Measurements from ENCODE around the gene PDZD4.
A peak's percentile ranks its signal among the peaks of the same experiment; 100 is the strongest.

PDZD4 gene

GRCh38 chrX:153870791-153871360, 40.5 kb upstream of the PDZD4 start:
- no peak overlapping the region for H3K4me3 ChIP-seq (ENCODE audit: low read depth, low read length)
- TF ChIP-seq CTCF (conservative IDR thresholded peaks at IDR 0.05; ENCODE audit: low read depth, low read length) = peak; percentile 9
- DNase-seq (ENCODE audit: low read depth) = no peak

- DNase-seq (ENCODE audit: low read depth) = no peak
- no peak overlapping the region for H3K4me3 ChIP-seq (ENCODE audit: low read depth, low read length)
- no peak for TF ChIP-seq CTCF (conservative IDR thresholded peaks at IDR 0.05; ENCODE audit: low read depth, low read length)
These were observed 39.9 kb upstream of the PDZD4 start for GRCh38 chrX:153870288-153870690.

GRCh38 chrX:153869473-153870287, 39.3 kb upstream of the PDZD4 start:
- TF ChIP-seq CTCF (conservative IDR thresholded peaks at IDR 0.05; ENCODE audit: low read depth, low read length) = no peak
- DNase-seq (ENCODE audit: low read depth) = no peak
- no peak overlapping the region for H3K4me3 ChIP-seq (ENCODE audit: low read depth, low read length)

- no peak overlapping the region for H3K4me3 ChIP-seq (ENCODE audit: low read depth, low read length)
- no peak for TF ChIP-seq CTCF (conservative IDR thresholded peaks at IDR 0.05; ENCODE audit: low read depth, low read length)
- DNase-seq (ENCODE audit: low read depth) = no peak
These were observed 38.5 kb upstream of the PDZD4 start for GRCh38 chrX:153868576-153869472.

- no peak for DNase-seq (ENCODE audit: low read depth)
- no peak overlapping the region for H3K4me3 ChIP-seq (ENCODE audit: low read depth, low read length)
- no peak for TF ChIP-seq CTCF (conservative IDR thresholded peaks at IDR 0.05; ENCODE audit: low read depth, low read length)
These were observed 37.3 kb upstream of the PDZD4 start for GRCh38 chrX:153867671-153868070.

- no peak for DNase-seq (ENCODE audit: low read depth)
- no peak for TF ChIP-seq CTCF (conservative IDR thresholded peaks at IDR 0.05; ENCODE audit: low read depth, low read length)
- no peak overlapping the region for H3K4me3 ChIP-seq (ENCODE audit: low read depth, low read length)
These were observed 36.8 kb upstream of the PDZD4 start for GRCh38 chrX:153867139-153867538.

All from choroid plexus epithelial cell (primary cell).